ENCODE results near the gene CDH13. TPM values are rescaled to one million over a fixed set of nuclear protein-coding genes. Genes with fewer than 3 reads are reported as not detected.

The CDH13 gene
- polyA plus RNA-seq, 2 of the 4 experiments (the other 2 are of a cell fraction) = not detected

DNA sequence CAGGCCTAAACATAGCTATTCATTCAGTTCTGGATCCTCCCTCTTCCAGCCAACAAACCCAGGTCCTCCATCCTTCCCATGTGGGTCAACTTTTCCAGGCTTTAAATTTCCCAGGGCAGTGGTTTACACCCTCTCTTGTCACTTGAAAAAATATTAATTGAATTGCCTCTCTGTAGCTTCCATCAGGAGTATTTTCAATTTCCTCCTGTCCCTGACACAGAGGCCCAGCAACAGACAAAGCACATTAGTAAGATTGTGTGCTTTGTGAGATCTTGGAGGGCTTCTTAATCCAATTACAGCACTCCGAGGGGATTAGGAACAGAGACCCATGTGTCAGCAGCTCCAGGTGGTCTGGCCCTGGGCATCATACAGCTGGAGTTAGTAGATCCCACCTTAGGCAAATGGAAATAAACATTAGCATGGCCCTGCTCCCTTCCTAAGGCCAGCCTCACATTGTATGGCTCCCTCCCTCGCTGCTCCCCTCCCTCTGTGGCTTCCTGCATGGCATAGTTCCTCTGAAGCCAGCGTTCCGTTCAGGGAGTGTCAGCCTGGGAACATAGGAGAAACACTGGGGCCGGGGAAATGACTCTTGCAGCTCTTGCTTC is 1048.3 kb downstream of the CDH13 start:
- ChIA-PET POLR2A (no interaction called here), CTCF (interaction anchor here (1.4 kb wide), 1 partner anchor 8 kb away, joined by 3 read pairs; no protein-coding TSS in a partner anchor)
- DNase-seq (ENCODE audit: low read depth in 1 of 2, low spot score in 1 of 2) (no peak), ATAC-seq (no peak), FAIRE-seq (no peak)
- Histone ChIP-seq H3K27ac (no peak overlapping the region), H3K4me3 (no peak overlapping the region), H3K4me2 (no peak overlapping the region), H3K9me3 (no peaks in the 10 kb centered on the region), H3K4me1 (no peaks in the 10 kb centered on the region)
- 4% methylated on average over 5 of the region's 5 CpGs for WGBS (ENCODE audit: missing lambda C conversion rate)
- TF ChIP-seq, protein P1, sequence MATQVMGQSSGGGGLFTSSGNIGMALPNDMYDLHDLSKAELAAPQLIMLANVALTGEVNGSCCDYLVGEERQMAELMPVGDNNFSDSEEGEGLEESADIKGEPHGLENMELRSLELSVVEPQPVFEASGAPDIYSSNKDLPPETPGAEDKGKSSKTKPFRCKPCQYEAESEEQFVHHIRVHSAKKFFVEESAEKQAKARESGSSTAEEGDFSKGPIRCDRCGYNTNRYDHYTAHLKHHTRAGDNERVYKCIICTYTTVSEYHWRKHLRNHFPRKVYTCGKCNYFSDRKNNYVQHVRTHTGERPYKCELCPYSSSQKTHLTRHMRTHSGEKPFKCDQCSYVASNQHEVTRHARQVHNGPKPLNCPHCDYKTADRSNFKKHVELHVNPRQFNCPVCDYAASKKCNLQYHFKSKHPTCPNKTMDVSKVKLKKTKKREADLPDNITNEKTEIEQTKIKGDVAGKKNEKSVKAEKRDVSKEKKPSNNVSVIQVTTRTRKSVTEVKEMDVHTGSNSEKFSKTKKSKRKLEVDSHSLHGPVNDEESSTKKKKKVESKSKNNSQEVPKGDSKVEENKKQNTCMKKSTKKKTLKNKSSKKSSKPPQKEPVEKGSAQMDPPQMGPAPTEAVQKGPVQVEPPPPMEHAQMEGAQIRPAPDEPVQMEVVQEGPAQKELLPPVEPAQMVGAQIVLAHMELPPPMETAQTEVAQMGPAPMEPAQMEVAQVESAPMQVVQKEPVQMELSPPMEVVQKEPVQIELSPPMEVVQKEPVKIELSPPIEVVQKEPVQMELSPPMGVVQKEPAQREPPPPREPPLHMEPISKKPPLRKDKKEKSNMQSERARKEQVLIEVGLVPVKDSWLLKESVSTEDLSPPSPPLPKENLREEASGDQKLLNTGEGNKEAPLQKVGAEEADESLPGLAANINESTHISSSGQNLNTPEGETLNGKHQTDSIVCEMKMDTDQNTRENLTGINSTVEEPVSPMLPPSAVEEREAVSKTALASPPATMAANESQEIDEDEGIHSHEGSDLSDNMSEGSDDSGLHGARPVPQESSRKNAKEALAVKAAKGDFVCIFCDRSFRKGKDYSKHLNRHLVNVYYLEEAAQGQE (IDR thresholded peaks at IDR 0.05) = no peak
- no peak for TF ChIP-seq POLR2AphosphoS2 (conservative IDR thresholded peaks at IDR 0.05; ENCODE audit: low read length)
- TF ChIP-seq NPAS2 (CRISPR knock-in tag; IDR thresholded peaks at IDR 0.05; ENCODE audit: borderline replicate concordance) = no peak
- no peak for TF ChIP-seq KDM5A (IDR thresholded peaks at IDR 0.05)
- TF ChIP-seq ESRRA (IDR thresholded peaks at IDR 0.05; ENCODE audit: borderline replicate concordance, low read length) = no peak
- TF ChIP-seq, protein P2, sequence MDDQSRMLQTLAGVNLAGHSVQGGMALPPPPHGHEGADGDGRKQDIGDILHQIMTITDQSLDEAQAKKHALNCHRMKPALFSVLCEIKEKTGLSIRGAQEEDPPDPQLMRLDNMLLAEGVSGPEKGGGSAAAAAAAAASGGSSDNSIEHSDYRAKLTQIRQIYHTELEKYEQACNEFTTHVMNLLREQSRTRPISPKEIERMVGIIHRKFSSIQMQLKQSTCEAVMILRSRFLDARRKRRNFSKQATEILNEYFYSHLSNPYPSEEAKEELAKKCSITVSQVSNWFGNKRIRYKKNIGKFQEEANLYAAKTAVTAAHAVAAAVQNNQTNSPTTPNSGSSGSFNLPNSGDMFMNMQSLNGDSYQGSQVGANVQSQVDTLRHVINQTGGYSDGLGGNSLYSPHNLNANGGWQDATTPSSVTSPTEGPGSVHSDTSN (IDR thresholded peaks at IDR 0.05) = no peak
- no peak for TF ChIP-seq ZFP36 (IDR thresholded peaks at IDR 0.05; ENCODE audit: borderline replicate concordance, partially characterized antibody)
- no peak for TF ChIP-seq RAD21 (conservative IDR thresholded peaks at IDR 0.05 in 1 of 2, IDR thresholded peaks at IDR 0.05 in 1 of 2)
- TF ChIP-seq BHLHE40 (IDR thresholded peaks at IDR 0.05; ENCODE audit: low read depth, low read length) = no peak

DNA sequence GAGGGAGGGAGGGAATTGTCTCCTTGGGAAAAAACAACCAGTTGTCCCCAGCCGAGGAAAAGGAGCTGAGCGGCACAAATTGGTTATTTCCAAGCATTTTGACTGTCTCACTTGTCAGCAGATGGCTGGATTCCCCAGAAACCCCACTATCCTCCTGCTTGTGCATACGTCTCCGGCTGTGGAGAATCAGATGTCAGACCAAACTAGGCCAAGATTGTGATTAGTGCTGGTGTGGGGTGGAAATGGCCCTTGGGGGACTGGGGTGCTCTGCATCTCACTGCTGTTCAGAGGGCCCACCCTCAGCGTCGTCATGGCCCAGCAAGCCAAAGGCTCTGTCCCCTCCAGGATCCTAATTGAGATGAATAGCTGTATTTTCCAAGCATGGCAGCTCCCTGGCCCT is 1049.3 kb downstream of the CDH13 start:
- no peak overlapping the region for H3K4me3 ChIP-seq
- WGBS (ENCODE audit: missing lambda C conversion rate) = 12% methylated on average over 6 of the region's 6 CpGs
- DNase-seq (ENCODE audit: low read depth in 1 of 2, low spot score in 1 of 2) = no peak
- no peak overlapping the region for H3K4me2 ChIP-seq
- no peak for TF ChIP-seq EP300 (IDR thresholded peaks at IDR 0.05)
- TF ChIP-seq EHMT2 (IDR thresholded peaks at IDR 0.05; ENCODE audit: low read depth) = no peak
- no peak for TF ChIP-seq MAZ (IDR thresholded peaks at IDR 0.05; ENCODE audit: borderline replicate concordance, low read depth, low read length)
- TF ChIP-seq, protein P3, sequence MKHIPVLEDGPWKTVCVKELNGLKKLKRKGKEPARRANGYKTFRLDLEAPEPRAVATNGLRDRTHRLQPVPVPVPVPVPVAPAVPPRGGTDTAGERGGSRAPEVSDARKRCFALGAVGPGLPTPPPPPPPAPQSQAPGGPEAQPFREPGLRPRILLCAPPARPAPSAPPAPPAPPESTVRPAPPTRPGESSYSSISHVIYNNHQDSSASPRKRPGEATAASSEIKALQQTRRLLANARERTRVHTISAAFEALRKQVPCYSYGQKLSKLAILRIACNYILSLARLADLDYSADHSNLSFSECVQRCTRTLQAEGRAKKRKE (CRISPR knock-in tag; IDR thresholded peaks at IDR 0.05; ENCODE audit: low read depth) = no peak
- no peak for TF ChIP-seq CHD4 (IDR thresholded peaks at IDR 0.05; ENCODE audit: borderline replicate concordance)
- TF ChIP-seq RNF2 (IDR thresholded peaks at IDR 0.05; ENCODE audit: borderline replicate concordance, low read depth) = no peak
- TF ChIP-seq RARB (CRISPR knock-in tag; IDR thresholded peaks at IDR 0.05) = no peak
- TF ChIP-seq CBX8 (IDR thresholded peaks at IDR 0.05) = no peak
- TF ChIP-seq, protein P4, sequence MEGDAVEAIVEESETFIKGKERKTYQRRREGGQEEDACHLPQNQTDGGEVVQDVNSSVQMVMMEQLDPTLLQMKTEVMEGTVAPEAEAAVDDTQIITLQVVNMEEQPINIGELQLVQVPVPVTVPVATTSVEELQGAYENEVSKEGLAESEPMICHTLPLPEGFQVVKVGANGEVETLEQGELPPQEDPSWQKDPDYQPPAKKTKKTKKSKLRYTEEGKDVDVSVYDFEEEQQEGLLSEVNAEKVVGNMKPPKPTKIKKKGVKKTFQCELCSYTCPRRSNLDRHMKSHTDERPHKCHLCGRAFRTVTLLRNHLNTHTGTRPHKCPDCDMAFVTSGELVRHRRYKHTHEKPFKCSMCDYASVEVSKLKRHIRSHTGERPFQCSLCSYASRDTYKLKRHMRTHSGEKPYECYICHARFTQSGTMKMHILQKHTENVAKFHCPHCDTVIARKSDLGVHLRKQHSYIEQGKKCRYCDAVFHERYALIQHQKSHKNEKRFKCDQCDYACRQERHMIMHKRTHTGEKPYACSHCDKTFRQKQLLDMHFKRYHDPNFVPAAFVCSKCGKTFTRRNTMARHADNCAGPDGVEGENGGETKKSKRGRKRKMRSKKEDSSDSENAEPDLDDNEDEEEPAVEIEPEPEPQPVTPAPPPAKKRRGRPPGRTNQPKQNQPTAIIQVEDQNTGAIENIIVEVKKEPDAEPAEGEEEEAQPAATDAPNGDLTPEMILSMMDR (IDR thresholded peaks at IDR 0.05) = no peak
- TF ChIP-seq NR3C1 (IDR thresholded peaks at IDR 0.05) = no peak
- no peak for TF ChIP-seq TFCP2L1 (CRISPR knock-in tag; IDR thresholded peaks at IDR 0.05)
- TF ChIP-seq, protein P5, sequence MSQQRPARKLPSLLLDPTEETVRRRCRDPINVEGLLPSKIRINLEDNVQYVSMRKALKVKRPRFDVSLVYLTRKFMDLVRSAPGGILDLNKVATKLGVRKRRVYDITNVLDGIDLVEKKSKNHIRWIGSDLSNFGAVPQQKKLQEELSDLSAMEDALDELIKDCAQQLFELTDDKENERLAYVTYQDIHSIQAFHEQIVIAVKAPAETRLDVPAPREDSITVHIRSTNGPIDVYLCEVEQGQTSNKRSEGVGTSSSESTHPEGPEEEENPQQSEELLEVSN (IDR thresholded peaks at IDR 0.05; ENCODE audit: borderline replicate concordance, low read depth) = no peak
- no peak for TF ChIP-seq RFX5 (IDR thresholded peaks at IDR 0.05)
- no peak for TF ChIP-seq CEBPB (IDR thresholded peaks at IDR 0.05)
- TF ChIP-seq, protein P2 (IDR thresholded peaks at IDR 0.05) = no peak
- no peak for TF ChIP-seq SMC3 (IDR thresholded peaks at IDR 0.05)
- no peak for TF ChIP-seq TP53 (CRISPR knock-in tag; IDR thresholded peaks at IDR 0.05)
- TF ChIP-seq NFE2L2 (conservative IDR thresholded peaks at IDR 0.05; ENCODE audit: low read length) = no peak
- no peak for TF ChIP-seq BHLHE40 (IDR thresholded peaks at IDR 0.05; ENCODE audit: low read depth, low read length)
- no peak for ATAC-seq
- ChIA-PET POLR2A (no interaction called here), CTCF (interaction anchor here (1.4 kb wide), 1 partner anchor 9 kb away, joined by 3 read pairs; no protein-coding TSS in a partner anchor)
- H3K27ac ChIP-seq = no peak overlapping the region
- FAIRE-seq = no peak
- H3K9me3 ChIP-seq = no peaks in the 10 kb centered on the region
- no peaks in the 10 kb centered on the region for H3K4me1 ChIP-seq
